GM12891 (cell line): ENCODE measurements around the gene NME1.

ENCODE experiments used
- POLR2A ChIP-seq: IDR thresholded peaks from 2 replicates; pipeline ENCODE4 v1.6.1; 2011; ENCODE audit warnings: low read depth, low read length, control low read depth
- SPI1 ChIP-seq: IDR thresholded peaks from 2 replicates; pipeline ENCODE4 v1.6.1; 2011; ENCODE audit warnings: low read depth, low read length, control low read depth

- TF ChIP-seq POLR2A (no peak), SPI1 (no peak)
Measured at GRCh38 chr17:51115179-51115578, 38.2 kb upstream of the NME1 start.
